Thymus (tissue), 11 donors: ENCODE data around the gene KREMEN2. TPM values are rescaled to one million over a fixed set of nuclear protein-coding genes. Genes with fewer than 3 reads are reported as not detected.

Experiments used
- DNase-seq, 9 donors: peaks; one replicate each; pipeline ENCODE4 v3.0.0-alpha.2; 2013; ENCODE audit warnings: low spot score in 9 of 9, low read depth in 6 of 9, missing footprints in 1 of 9
- H3K27ac ChIP-seq, 2 donors: one replicate each; pipeline ENCODE4 v1.5.1; 2013; ENCODE audit warnings: control low read depth in 1 of 2, low read depth in 1 of 2, low read length in 1 of 2, mild to moderate bottlenecking in 1 of 2, moderate library complexity in 1 of 2
- H3K27me3 ChIP-seq, 2 donors: one replicate each; pipeline ENCODE4 v1.5.1; 2013; ENCODE audit warnings: low read length in 1 of 2; ENCODE audit not compliant: control insufficient read depth in 2 of 2, insufficient read depth in 1 of 2
- H3K36me3 ChIP-seq, 2 donors: one replicate each; pipeline ENCODE4 v1.5.1; 2013; ENCODE audit warnings: low read length in 1 of 2, mild to moderate bottlenecking in 1 of 2, moderate library complexity in 1 of 2; ENCODE audit not compliant: control insufficient read depth in 2 of 2, insufficient read depth in 2 of 2
- H3K4me1 ChIP-seq, 2 donors: one replicate each; pipeline ENCODE4 v1.5.1; 2013; ENCODE audit warnings: low read length in 2 of 2; ENCODE audit not compliant: control insufficient read depth in 2 of 2, insufficient read depth in 2 of 2
- H3K4me3 ChIP-seq, 2 donors: one replicate each; pipeline ENCODE4 v1.5.1; 2013; ENCODE audit warnings: low read length in 2 of 2, control low read depth in 1 of 2, mild to moderate bottlenecking in 1 of 2
- H3K9me3 ChIP-seq, 2 donors: one replicate each; pipeline ENCODE4 v1.5.1; 2013; ENCODE audit warnings: low read length in 1 of 2, mild to moderate bottlenecking in 1 of 2; ENCODE audit not compliant: control insufficient read depth in 2 of 2, insufficient read depth in 1 of 2
- WGBS: extraction: QIAGEN DNeasy Blood & Tissue Kit; methylation state at CpG from one replicate; pipeline ENCODE4 v1.1.7; 2013; 5-methylcytosine and 5-hydroxymethylcytosine counted together
- polyA plus RNA-seq: library from polyadenylated mRNA; stranded (reverse); fragments of 200-250 nt; gene quantifications from one replicate; pipeline ENCODE4 v1.2.3, GENCODE V29; 2013
- total RNA-seq: library from RNA; stranded (reverse); fragments of 120-200 nt; gene quantifications from one replicate; pipeline ENCODE4 v1.2.4, GENCODE V29; 2013
- donor health status: healthy.

KREMEN2 gene
- total and polyA plus RNA-seq, 2 donors = 3.1 to 18.2 TPM

DNA sequence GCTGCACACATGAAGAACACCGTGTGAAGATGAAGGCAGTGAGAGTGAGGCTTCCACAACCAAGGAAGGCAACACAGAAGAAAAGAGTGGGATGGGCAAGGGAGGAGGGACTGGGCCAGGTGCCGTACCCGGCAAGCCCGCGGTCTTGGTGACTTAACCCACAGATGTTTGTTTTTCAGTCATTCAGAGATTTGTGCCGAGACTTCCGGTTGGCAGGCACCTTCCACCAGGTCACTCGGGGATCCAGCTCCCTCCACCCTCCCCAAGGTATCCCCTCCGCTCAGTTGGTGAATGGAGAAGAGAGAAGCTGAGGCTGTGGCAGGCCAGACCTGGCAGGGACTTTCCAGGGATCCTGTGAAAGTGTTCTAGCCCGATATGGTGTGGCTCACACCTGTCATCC is 4.9 kb upstream of the KREMEN2 start:
- Histone ChIP-seq H3K36me3 (no peaks in the 10 kb centered on the region), H3K9me3 (peaks cover 0 to 6% of the 10 kb centered on the region in 2 donors), H3K27me3 (peaks cover 17 to 34% of the 10 kb centered on the region in 2 donors), H3K27ac (no peak overlapping the region), H3K4me3 (no peak overlapping the region), H3K4me1 (peaks cover 24 to 53% of the 10 kb centered on the region in 2 donors)
- no peak for DNase-seq
- WGBS = 91% methylated on average over 10 of the region's 10 CpGs

DNA sequence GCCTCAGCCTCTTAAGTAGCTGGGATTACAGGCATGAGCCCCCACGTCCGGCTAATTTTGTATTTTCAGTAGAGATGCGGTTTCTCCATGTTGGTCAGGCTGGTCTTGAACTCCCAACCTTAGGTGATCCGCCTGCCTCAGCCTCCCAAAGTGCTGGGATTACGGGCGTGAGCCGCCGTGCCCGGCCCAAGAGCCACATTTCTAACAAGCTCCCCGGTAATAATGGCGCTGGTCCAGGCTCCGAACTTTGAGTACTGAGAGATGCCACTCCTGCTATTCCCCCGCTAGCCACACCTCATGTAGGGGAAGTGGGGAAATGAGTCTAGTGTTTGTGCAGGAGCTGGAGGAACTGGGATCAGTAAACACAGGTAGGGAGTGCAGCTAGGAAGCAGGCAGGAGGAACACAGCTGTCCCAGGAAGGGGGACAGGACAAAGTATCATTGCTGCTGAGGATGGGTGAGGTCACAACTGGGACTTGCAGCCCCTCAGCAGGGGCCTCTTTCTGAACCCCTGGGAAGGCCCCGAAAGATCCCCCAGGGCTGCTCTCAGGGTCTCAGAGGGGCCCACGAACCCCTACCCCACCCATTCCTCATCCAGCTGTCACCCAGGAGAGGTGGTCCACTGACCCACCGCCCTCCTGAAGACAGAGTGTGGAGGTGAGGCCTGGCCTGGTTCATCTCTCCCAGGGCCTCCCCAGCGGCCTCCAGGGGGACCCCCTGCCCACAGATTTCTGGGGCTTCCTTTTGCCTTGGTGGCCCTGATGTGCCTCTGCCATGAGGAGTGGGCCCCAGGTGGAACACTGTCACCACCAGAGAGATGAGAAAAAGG is 3.7 kb upstream of the KREMEN2 start:
- WGBS = 89% methylated on average over 17 of the region's 17 CpGs
- H3K27me3 ChIP-seq = peaks cover 27 to 46% of the 10 kb centered on the region in 2 donors
- no peak overlapping the region for H3K4me3 ChIP-seq
- H3K9me3 ChIP-seq = peaks cover 0 to 10% of the 10 kb centered on the region in 2 donors
- H3K4me1 ChIP-seq = peaks cover 30 to 53% of the 10 kb centered on the region in 2 donors
- no peak overlapping the region for H3K27ac ChIP-seq
- H3K36me3 ChIP-seq = no peaks in the 10 kb centered on the region
- no peak for DNase-seq

GRCh38 chr16:2962334-2963073 is 1.6 kb upstream of the KREMEN2 start:
- H3K27ac ChIP-seq = peak overlapping the region; percentile 5 to 60
- WGBS = 41% methylated on average over 28 of the region's 28 CpGs
- H3K4me3 ChIP-seq = no peak overlapping the region
- H3K27me3 ChIP-seq = peaks cover 46 to 57% of the 10 kb centered on the region in 2 donors
- H3K9me3 ChIP-seq = peaks cover 0 to 16% of the 10 kb centered on the region in 2 donors
- peak in 1 of 9 donors; percentile 29 for DNase-seq
- H3K36me3 ChIP-seq = no peaks in the 10 kb centered on the region
- H3K4me1 ChIP-seq = peaks cover 32 to 48% of the 10 kb centered on the region in 2 donors

- peak overlapping the region; percentile 51 to 60 for H3K27ac ChIP-seq
- H3K4me1 ChIP-seq = peaks cover 34 to 53% of the 10 kb centered on the region in 2 donors
- WGBS = 2% methylated on average over 40 of the region's 40 CpGs
- peak overlapping the region; percentile 37 to 38 for H3K4me3 ChIP-seq
- DNase-seq = peak in 5 of 9 donors; percentile 57 to 78 (median 68)
- H3K9me3 ChIP-seq = peaks cover 0 to 22% of the 10 kb centered on the region in 2 donors
- peaks cover 53 to 64% of the 10 kb centered on the region in 2 donors for H3K27me3 ChIP-seq
- H3K36me3 ChIP-seq = no peaks in the 10 kb centered on the region
Measured at GRCh38 chr16:2963074-2963722, 877 bp upstream of the KREMEN2 start.

DNA sequence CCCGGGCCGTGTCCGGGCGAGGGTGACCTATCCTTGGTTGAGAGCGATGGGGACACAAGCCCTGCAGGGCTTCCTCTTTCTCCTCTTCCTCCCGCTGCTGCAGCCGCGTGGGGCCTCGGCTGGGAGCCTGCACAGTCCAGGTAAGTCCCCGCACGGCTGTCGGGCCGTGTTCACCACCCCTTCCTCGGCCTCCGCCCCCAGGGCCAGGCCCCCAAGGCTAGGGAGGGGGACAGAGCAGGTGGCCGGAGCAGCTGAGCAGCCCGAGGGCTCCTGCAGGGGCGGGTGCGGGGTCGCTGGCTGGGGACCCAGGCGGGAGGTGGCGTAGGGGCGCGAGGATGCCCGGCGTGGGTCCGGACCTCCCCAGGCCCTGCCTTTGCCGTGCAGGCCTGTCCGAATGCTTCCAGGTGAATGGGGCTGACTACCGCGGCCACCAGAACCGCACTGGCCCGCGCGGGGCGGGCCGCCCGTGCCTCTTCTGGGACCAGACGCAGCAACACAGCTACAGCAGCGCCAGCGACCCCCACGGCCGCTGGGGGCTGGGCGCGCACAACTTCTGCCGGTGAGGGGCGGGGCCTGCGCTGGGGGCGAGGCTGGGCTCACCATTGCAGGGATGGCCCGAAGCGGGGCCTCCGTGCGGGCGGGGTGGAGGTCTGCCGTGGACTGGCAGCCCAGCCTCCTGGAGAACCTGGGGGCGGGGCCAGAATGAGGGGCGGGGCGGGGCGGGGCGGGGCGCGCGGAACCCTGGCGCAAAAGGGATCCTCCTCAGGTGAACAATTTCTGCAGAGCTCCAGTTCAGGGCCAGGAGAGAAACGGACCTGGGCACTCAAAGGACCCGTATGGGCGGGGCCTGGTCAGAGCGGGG is 631 bp downstream of the KREMEN2 start:
- peak in 3 of 9 donors; percentile 66 to 73 (median 66) for DNase-seq
- peaks cover 0 to 28% of the 10 kb centered on the region in 2 donors for H3K9me3 ChIP-seq
- 1% methylated on average over 68 of the region's 68 CpGs for WGBS
- peaks cover 41 to 61% of the 10 kb centered on the region in 2 donors for H3K4me1 ChIP-seq
- H3K36me3 ChIP-seq = no peaks in the 10 kb centered on the region
- H3K27ac ChIP-seq = peak overlapping the region in 1 of 2 donors; percentile 43
- H3K27me3 ChIP-seq = peaks cover 60 to 73% of the 10 kb centered on the region in 2 donors
- peak overlapping the region; percentile 37 to 38 for H3K4me3 ChIP-seq

- Histone ChIP-seq H3K9me3 (peaks cover 0 to 28% of the 10 kb centered on the region in 2 donors), H3K27ac (no peak overlapping the region), H3K4me3 (no peak overlapping the region), H3K4me1 (peaks cover 50 to 71% of the 10 kb centered on the region in 2 donors), H3K36me3 (peaks cover 0 to 4% of the 10 kb centered on the region in 2 donors), H3K27me3 (peaks cover 60 to 73% of the 10 kb centered on the region in 2 donors)
- WGBS = 66% methylated on average over 39 of the region's 39 CpGs
- DNase-seq = no peak
Measured at GRCh38 chr16:2966043-2966807, 2.1 kb downstream of the KREMEN2 start.

DNA sequence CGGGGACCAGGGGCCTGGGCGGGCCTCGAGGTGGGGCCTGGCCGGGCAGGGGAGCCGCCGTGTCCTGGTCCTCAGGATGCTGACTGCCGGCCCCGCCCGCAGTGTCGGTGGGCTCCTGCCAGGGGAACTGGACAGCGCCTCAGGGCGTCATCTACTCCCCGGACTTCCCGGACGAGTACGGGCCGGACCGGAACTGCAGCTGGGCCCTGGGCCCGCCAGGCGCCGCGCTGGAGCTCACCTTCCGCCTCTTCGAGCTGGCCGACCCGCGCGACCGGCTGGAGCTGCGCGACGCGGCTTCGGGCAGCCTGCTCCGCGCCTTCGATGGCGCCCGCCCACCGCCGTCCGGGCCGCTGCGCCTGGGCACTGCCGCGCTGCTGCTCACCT is 2.7 kb downstream of the KREMEN2 start:
- Histone ChIP-seq H3K9me3 (peaks cover 0 to 28% of the 10 kb centered on the region in 2 donors), H3K27ac (peak overlapping the region in 1 of 2 donors; percentile 18), H3K4me3 (peak overlapping the region in 1 of 2 donors; percentile 27), H3K27me3 (peaks cover 60 to 72% of the 10 kb centered on the region in 2 donors), H3K36me3 (peaks cover 0 to 9% of the 10 kb centered on the region in 2 donors), H3K4me1 (peaks cover 50 to 67% of the 10 kb centered on the region in 2 donors)
- no peak for DNase-seq
- WGBS = 6% methylated on average over 46 of the region's 46 CpGs
